HEK293 (cell line): ENCODE measurements around the gene SLC5A4.

Experiments
- CTCF ChIA-PET: fragments of 350-600 bp; formaldehyde crosslinking; extraction: SDS; loops from one replicate; lab custom pipeline; 2021; ENCODE audit warnings: antibody characterized with exemption; lab: Yijun Ruan, JAX
- POLR2A ChIA-PET: fragments of 300-600 bp; formaldehyde crosslinking; extraction: SDS; loops from one replicate; lab custom pipeline; 2020; ENCODE audit warnings: antibody characterized with exemption, inconsistent platforms; lab: Yijun Ruan, JAX
- H3K27ac ChIP-seq: fragments of 200-500 bp; sonication (Bioruptor generic); 2 replicates; pipeline ENCODE4 v1.5.1; 2014; ENCODE audit warnings: low read depth, low read length, control low read depth, inconsistent platforms; ENCODE audit errors: extremely low read depth
- H3K36me3 ChIP-seq, 2 experiments: fragments of 200-500 bp in 1 of 2; sonication (Bioruptor generic) in 1 of 2; 1 replicate in 1 of 2; 2 replicates in 1 of 2; pipeline ENCODE4 v1.5.1; 2014 to 2017; ENCODE audit warnings: inconsistent platforms in 2 of 2, low read length in 2 of 2; ENCODE audit not compliant: control insufficient read depth in 2 of 2, insufficient read depth in 1 of 2
- H3K4me1 ChIP-seq: fragments of 200-500 bp; sonication (Bioruptor generic); 2 replicates; pipeline ENCODE4 v1.5.1; 2014; ENCODE audit warnings: mild to moderate bottlenecking, low read length, inconsistent platforms; ENCODE audit not compliant: control insufficient read depth, insufficient read depth
- H3K4me3 ChIP-seq: 2 replicates; pipeline ENCODE4 v1.5.1; 2011; ENCODE audit warnings: low read depth, mild to moderate bottlenecking, control low read depth, low read length, moderate library complexity
- H3K9me3 ChIP-seq: fragments of 200-500 bp; sonication (Bioruptor generic); 2 replicates; pipeline ENCODE4 v1.5.1; 2014; ENCODE audit warnings: low read depth, low read length, inconsistent platforms; ENCODE audit not compliant: control insufficient read depth, insufficient read depth
- CTCF ChIP-seq: fragments of 450-650 bp; formaldehyde crosslinking; IDR thresholded peaks from 2 replicates; pipeline ENCODE4 v1.5.1; 2016; ENCODE audit warnings: missing biosample characterization, missing genetic modification characterization
- KLF1 ChIP-seq: fragments of 450-650 bp; formaldehyde crosslinking; IDR thresholded peaks from 2 replicates; pipeline ENCODE4 v1.5.1; 2016; ENCODE audit warnings: missing biosample characterization, missing genetic modification characterization
- SP2 ChIP-seq: fragments of 450-650 bp; formaldehyde crosslinking; IDR thresholded peaks from 2 replicates; pipeline ENCODE4 v1.5.1; 2016; ENCODE audit warnings: missing biosample characterization, missing genetic modification characterization
- ZBTB17 ChIP-seq: fragments of 450-650 bp; formaldehyde crosslinking; IDR thresholded peaks from 2 replicates; pipeline ENCODE4 v1.5.1; 2016; ENCODE audit warnings: missing biosample characterization, missing genetic modification characterization
- ZBTB6 ChIP-seq: fragments of 450-650 bp; formaldehyde crosslinking; IDR thresholded peaks from 2 replicates; pipeline ENCODE4 v1.5.1; 2017; ENCODE audit warnings: missing biosample characterization, missing genetic modification characterization
- ZFP3 ChIP-seq: fragments of 450-650 bp; formaldehyde crosslinking; IDR thresholded peaks from 2 replicates; pipeline ENCODE4 v1.5.1; 2016; ENCODE audit warnings: low read depth, missing biosample characterization, missing genetic modification characterization
- ZFP69B ChIP-seq: fragments of 450-650 bp; formaldehyde crosslinking; IDR thresholded peaks from 2 replicates; pipeline ENCODE4 v1.5.1; 2016; ENCODE audit warnings: missing biosample characterization, missing genetic modification characterization
- ZNF114 ChIP-seq: fragments of 450-650 bp; formaldehyde crosslinking; IDR thresholded peaks from 2 replicates; pipeline ENCODE4 v1.5.0; 2017; ENCODE audit warnings: missing biosample characterization, missing genetic modification characterization
- ZNF133 ChIP-seq: fragments of 450-650 bp; formaldehyde crosslinking; IDR thresholded peaks from 2 replicates; pipeline ENCODE4 v1.5.1; 2016; ENCODE audit warnings: missing biosample characterization, missing genetic modification characterization
- ZNF140 ChIP-seq: fragments of 450-650 bp; formaldehyde crosslinking; IDR thresholded peaks from 2 replicates; pipeline ENCODE4 v1.5.1; 2016; ENCODE audit warnings: missing biosample characterization, missing genetic modification characterization
- ZNF148 ChIP-seq: fragments of 450-650 bp; formaldehyde crosslinking; IDR thresholded peaks from 2 replicates; pipeline ENCODE4 v1.5.0; 2017; ENCODE audit warnings: missing biosample characterization, missing genetic modification characterization, borderline replicate concordance
- ZNF350 ChIP-seq: fragments of 450-650 bp; formaldehyde crosslinking; IDR thresholded peaks from 2 replicates; pipeline ENCODE4 v1.5.0; 2017; ENCODE audit warnings: missing biosample characterization, mild to moderate bottlenecking, missing genetic modification characterization
- ZNF398 ChIP-seq: fragments of 450-650 bp; formaldehyde crosslinking; IDR thresholded peaks from 2 replicates; pipeline ENCODE4 v1.5.1; 2017; ENCODE audit warnings: missing biosample characterization, missing genetic modification characterization
- ZNF404 ChIP-seq: fragments of 450-650 bp; formaldehyde crosslinking; IDR thresholded peaks from 2 replicates; pipeline ENCODE4 v1.5.1; 2017; ENCODE audit warnings: missing biosample characterization, missing genetic modification characterization
- ZNF580 ChIP-seq: fragments of 450-650 bp; formaldehyde crosslinking; IDR thresholded peaks from 2 replicates; pipeline ENCODE4 v1.5.1; 2016; ENCODE audit warnings: missing biosample characterization, missing genetic modification characterization
- ZNF654 ChIP-seq: fragments of 450-650 bp; formaldehyde crosslinking; IDR thresholded peaks from 2 replicates; pipeline ENCODE4 v1.5.1; 2016; ENCODE audit warnings: low read depth, missing biosample characterization, missing genetic modification characterization
- ZNF776 ChIP-seq: fragments of 450-650 bp; formaldehyde crosslinking; IDR thresholded peaks from 2 replicates; pipeline ENCODE4 v1.5.0; 2017; ENCODE audit warnings: missing biosample characterization, missing genetic modification characterization, borderline replicate concordance
- ZNF830 ChIP-seq: fragments of 450-650 bp; IDR thresholded peaks from 2 replicates; pipeline ENCODE4 v1.5.0; 2018; ENCODE audit warnings: missing biosample characterization, missing genetic modification characterization, low read depth, mild to moderate bottlenecking, moderate library complexity
- ZSCAN5A ChIP-seq: fragments of 450-650 bp; formaldehyde crosslinking; IDR thresholded peaks from 2 replicates; pipeline ENCODE4 v1.5.1; 2016; ENCODE audit warnings: missing biosample characterization, missing genetic modification characterization

SLC5A4 gene

GRCh38 chr22:32206774-32207758 lies 48.1 kb downstream of the SLC5A4 start:
- H3K9me3 ChIP-seq: no peaks in the 10 kb centered on the region
- CTCF ChIA-PET: interaction anchor here (0.5 to 1.7 kb wide), 8 partner anchors 8 to 732 kb away, joined by 3 to 7 read pairs (median 4); no protein-coding TSS in a partner anchor
- H3K4me1 ChIP-seq: 0 out of 2 replicates have a peak, but pooled peaks cover 3% of the 10 kb centered on the region
- TF ChIP-seq ZNF776 (tag by site-specific recombination) (no peak), ZNF398 (no peak), ZNF133 (tag by site-specific recombination) (peak; percentile 52; the same call in 1 of the 2 replicates), ZBTB17 (tag by site-specific recombination) (0 out of 2 replicates have a peak, but pooled peaks have one; percentile 12), ZNF654 (tag by site-specific recombination) (peak; percentile 50), ZNF114 (tag by site-specific recombination) (no peak), ZNF830 (tag by site-specific recombination) (no peak), ZNF148 (no peak), ZNF404 (tag by site-specific recombination) (no peak), ZNF140 (no peak), KLF1 (tag by site-specific recombination) (0 out of 2 replicates have a peak, but pooled peaks have one; percentile 8), ZFP69B (tag by site-specific recombination) (0 out of 2 replicates have a peak, but pooled peaks have one; percentile 18), ZFP3 (tag by site-specific recombination) (no peak), ZSCAN5A (tag by site-specific recombination) (no peak), SP2 (tag by site-specific recombination) (peak; percentile 11; the same call in 1 of the 2 replicates), ZNF580 (tag by site-specific recombination) (peak; percentile 24; the same call in 1 of the 2 replicates), ZBTB6 (tag by site-specific recombination) (peak; percentile 26; the same call in 1 of the 2 replicates), ZNF350 (tag by site-specific recombination) (no peak), CTCF (tag by site-specific recombination) (peak; percentile 41)
- TF ChIP-seq, all 188 proteins: peak for 9
- POLR2A ChIA-PET: no interaction called here
- Histone ChIP-seq H3K36me3 (peaks cover 0 to 22% of the 10 kb centered on the region in 2 experiments; a peak in 1 of 3 replicates), H3K4me3 (no peak overlapping the region), H3K27ac (no peak overlapping the region)
